ENCODE measurements around the gene SOX5.

DNA sequence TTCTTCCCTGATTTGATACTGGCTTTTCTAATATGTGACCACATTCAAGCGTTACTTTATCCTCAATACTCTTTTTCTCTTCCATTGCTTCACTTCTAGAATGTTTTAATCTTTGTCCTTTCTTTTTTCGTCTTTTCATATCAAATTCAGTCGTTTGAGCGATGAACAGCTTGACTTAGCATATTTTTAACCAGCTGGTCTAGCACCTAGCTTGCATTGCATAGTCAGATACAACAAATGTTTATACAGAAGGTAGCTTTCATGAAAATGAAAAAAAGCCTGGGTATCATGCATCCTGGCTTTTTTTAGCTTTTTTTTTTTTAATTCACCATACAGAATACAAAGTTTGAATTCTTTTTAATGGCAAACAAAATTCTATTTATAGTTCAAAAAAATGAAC is 1.2 kb downstream of the SOX5 start:
- TF ChIP-seq EZH2 (IDR thresholded peaks at IDR 0.05; ENCODE audit: borderline replicate concordance), result no peak
- TF ChIP-seq, protein P1, sequence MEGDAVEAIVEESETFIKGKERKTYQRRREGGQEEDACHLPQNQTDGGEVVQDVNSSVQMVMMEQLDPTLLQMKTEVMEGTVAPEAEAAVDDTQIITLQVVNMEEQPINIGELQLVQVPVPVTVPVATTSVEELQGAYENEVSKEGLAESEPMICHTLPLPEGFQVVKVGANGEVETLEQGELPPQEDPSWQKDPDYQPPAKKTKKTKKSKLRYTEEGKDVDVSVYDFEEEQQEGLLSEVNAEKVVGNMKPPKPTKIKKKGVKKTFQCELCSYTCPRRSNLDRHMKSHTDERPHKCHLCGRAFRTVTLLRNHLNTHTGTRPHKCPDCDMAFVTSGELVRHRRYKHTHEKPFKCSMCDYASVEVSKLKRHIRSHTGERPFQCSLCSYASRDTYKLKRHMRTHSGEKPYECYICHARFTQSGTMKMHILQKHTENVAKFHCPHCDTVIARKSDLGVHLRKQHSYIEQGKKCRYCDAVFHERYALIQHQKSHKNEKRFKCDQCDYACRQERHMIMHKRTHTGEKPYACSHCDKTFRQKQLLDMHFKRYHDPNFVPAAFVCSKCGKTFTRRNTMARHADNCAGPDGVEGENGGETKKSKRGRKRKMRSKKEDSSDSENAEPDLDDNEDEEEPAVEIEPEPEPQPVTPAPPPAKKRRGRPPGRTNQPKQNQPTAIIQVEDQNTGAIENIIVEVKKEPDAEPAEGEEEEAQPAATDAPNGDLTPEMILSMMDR (IDR thresholded peaks at IDR 0.05; ENCODE audit: poor library complexity), result no peak

Data from hepatocyte (in vitro differentiated cells).